EL (cell line): ENCODE data around the gene FETUB.

ENCODE experiments used
- DNase-seq: peaks from one replicate; pipeline ENCODE4 v3.0.0-alpha.2; 2016

The FETUB gene

DNA sequence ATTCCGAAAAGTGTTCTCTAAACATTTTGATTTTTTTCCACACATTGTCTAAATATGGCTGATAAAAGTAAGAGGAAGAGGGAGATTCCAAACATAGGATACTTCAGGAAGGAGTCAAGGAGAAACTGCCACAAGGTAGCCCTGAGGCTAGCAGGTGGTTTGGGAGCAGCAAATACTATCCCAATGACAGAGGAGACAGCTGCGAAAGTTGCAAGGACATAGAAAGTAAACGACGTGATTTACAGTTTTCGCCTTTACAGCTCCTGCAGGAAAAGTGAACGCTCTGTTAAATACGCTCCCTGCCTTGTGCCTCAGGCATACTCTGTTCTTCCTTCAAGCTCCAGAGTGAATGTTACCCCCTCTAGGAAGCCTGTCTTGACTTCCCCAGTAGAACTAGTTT is 3.7 kb upstream of the FETUB start:
- no peak for DNase-seq

DNA sequence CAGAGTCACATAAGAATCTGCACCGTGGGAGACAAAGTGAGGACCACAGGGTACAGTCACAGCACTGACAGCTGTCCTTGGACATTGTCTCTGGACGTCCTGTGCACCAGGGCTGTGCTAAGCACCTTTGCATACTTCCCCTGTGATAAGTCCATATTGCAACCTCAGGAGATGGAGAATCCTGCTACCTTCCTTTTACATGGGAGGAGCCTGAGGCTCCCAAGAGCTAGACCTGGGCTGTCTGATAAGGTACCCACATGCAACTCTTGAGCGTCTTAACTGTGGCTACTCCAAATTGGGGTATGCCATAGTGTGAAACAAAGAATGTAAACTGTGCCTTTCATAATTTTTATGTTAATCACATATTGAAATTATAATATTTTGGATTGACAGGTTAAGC is 2.5 kb upstream of the FETUB start:
- DNase-seq = no peak

DNA sequence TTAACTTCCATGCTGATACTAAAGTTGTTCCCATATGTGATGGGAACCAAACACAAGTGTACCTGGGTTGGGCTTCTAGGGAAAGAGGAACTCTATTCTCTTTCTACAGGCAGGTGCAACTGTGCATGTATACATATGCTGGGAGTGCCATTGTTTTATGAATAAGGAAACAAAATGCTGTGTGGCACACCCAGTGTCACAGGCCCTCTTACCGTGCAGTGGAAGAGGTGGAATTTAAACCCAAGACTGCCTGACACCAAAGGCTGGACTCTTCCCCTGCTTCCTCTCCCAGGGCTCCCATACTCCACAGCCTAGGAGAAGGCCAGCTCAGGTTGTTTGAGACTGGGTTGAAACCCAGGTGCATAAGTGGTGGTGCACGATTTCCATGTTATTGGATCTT is 1.9 kb upstream of the FETUB start:
- no peak for DNase-seq

GRCh38 chr3:186640473-186640818 is 247 bp downstream of the FETUB start:
- DNase-seq = peak; percentile 63

GRCh38 chr3:186640929-186641328 is 730 bp downstream of the FETUB start:
- DNase-seq = no peak

- DNase-seq = no peak
Measured at GRCh38 chr3:186642014-186642413, 1.8 kb downstream of the FETUB start.

GRCh38 chr3:186643493-186643892 is 3.3 kb downstream of the FETUB start:
- no peak for DNase-seq

DNA sequence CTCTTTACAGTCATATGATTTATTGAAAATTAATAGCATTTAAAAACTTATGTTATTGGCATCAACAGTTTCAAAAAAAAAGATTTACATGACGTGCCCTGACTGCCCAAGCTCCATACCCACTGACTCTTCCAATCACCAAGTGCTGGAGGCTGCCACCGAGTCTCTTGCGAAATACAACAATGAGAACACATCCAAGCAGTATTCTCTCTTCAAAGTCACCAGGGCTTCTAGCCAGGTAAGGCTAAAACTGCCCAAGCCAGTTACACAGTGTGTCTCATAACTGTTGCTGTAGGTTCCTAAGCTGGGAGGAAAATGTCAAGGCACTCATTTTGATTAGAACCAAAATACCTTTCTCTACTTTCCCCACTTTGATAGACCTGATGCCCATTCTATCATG is 4.5 kb downstream of the FETUB start:
- no peak for DNase-seq

GRCh38 chr3:186646106-186646505 is 5.9 kb downstream of the FETUB start:
- DNase-seq = no peak

GRCh38 chr3:186646841-186647240 is 6.6 kb downstream of the FETUB start:
- no peak for DNase-seq

- no peak for DNase-seq
Measured at GRCh38 chr3:186648851-186649250, 8.7 kb downstream of the FETUB start.

DNA sequence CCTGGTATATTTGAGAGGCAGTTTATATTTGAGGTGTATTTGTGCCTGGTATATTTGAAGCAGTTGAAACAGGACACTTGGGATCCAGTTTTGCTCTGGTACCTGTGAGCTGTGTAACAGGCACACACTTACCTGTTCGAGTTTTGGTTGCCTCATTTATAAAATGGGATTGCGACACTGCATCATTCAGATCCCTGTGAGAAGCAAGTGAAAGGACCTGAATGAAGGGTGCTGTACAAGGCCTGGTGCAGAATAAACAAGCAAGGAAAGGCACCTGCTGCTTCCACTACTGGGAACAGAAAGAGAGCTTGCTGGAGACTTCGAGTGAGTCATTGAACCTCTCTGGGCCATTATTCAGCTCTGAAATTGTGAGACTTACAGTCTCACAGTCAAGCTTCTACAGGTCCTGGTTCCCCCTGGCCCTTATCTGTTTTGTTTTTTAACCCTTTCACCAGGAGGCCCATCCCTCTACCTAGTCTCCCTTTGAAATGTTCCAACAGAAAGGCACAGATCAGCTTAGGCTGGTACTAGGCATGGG is 11.5 kb downstream of the FETUB start:
- DNase-seq = no peak

- DNase-seq = no peak
Measured at GRCh38 chr3:186653080-186653707, 13.0 kb downstream of the FETUB start.

- DNase-seq = no peak
Measured at GRCh38 chr3:186653984-186654383, 13.8 kb downstream of the FETUB start.

GRCh38 chr3:186663361-186664118 is 23.3 kb downstream of the FETUB start:
- no peak for DNase-seq

DNA sequence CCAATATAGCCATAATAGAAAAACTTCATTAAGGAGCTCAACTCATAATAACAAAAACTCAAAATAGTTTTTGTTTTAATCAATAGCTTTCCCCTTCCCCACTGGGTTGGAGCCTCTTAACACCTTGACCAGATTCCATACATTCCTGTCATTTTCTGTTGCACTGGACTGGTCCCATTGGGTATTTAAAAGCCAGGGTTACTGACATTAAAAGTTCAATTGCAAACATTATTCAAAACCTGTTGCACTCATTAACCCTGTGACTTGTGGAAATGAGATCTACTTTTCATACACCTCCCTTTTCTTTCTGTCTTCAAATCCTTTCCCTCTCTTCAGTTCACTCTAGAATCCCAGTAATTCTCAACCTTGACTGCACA is 23.9 kb downstream of the FETUB start:
- no peak for DNase-seq

GRCh38 chr3:186664506-186664905 is 24.3 kb downstream of the FETUB start:
- no peak for DNase-seq

GRCh38 chr3:186665625-186666188 is 25.5 kb downstream of the FETUB start, which contains the start of gene HRG:
TSS of gene HRG (plus strand) at chr3:186666014. CDS start at chr3:186666032, 18 bp downstream.
- DNase-seq = no peak

DNA sequence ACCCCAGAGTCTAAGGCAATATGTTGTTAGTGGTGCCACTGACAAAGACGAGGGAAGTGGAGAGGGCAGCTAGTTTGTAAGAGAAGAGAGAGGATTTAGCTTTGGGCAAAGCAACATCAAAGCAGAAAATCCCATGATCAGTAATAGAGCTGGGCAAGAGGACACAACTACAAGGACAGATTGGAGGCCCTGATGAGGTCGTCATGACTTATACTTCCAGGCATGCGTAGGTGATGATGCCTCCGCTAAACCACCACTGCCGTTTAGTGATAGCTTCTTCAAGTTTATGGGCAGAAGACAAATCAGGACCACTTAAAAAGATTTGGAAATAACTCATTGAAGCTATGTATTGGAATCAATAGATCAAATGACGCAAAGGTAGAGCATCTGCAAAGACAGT is 28.2 kb downstream of the FETUB start:
- no peak for DNase-seq

DNA sequence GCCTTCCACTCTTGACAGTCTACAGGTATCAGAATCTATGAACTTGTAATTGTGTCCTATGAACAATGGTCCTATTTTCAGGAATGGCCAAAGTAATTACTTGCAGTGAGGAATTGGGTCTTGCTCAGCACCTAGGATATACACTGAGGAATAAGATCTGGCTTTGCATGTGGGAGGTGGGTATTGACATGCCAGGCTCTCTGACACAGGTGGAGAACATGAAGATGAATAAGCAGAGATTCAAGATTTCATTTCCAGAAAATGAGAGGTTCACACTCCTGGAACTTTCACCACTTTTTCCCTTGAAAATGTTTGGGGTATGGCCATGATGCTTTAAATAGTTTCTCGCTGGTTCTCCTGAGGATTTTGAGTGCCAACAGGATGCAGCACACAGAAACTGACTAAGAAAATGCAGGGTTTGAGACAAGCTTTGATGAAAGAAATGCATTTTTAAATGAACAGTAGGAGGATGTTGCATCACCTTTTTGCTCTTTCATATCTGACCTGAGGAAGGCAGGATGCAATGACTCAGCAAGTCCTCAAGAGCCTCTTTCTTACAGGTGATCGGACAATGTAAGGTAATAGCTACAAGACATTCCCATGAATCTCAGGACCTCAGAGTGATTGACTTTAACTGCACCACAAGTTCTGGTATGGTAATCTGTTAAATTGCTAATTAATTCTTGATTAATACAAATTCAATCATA is 29.3 kb downstream of the FETUB start:
- no peak for DNase-seq

DNA sequence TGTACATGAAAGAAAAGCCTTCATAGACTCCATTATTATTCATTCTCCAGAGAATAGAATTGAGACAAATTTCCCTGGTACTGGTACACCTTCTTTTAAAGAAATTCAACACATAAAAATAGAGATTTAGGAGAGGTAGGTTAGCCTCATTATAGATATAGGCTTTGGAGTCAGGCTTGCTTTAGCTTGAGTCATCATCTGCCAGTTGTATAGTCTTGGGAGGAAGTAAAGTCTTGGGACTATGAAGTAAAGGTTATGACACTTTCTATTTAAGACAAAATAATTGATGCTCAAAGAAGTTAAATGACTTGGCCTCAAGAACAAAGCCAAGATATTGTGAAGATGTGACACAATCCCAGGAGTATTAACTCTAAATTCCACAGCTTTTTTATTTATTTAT is 30.0 kb downstream of the FETUB start:
- DNase-seq = no peak

DNA sequence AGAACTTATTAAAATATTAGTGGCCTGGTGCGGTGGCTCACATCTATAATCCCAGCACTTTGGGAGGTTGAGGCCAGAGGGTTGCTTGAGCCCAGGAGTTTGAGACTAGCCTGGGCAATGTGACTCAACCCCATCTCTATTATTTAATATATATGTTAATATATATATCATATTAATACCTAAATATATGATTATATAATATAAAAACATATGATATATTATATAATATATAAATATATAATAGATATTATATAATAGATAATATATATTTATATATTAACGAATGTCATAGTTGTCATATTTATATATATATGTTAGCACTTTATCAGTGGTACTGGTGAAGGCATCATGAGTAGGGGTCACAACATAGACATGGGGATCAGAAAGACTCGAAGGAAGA is 30.9 kb downstream of the FETUB start:
- DNase-seq = no peak

- DNase-seq = no peak
Measured at GRCh38 chr3:186678604-186679003, 38.4 kb downstream of the FETUB start.

DNA sequence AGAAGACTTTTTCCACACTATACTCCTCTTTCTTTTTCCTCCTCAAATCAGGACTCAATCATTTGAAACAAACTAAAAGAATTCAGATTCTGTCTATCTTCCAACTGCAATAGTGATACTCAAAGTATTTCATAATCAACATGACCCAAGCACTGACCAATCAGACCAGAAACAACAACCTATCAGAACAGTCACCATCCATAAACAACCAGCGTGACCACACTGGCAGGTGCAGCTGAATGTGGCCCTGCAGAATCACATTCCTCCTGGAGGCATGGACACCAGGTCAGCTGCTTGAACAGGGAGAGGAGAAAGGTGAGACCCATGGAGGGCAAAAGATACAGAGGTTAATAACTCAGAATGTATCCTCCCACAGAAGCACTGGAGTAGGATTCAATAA is 39.0 kb downstream of the FETUB start:
- no peak for DNase-seq
